IMR-90 (cell line): ENCODE measurements around the gene PAM. TPM values are rescaled to one million over a fixed set of nuclear protein-coding genes. Genes with fewer than 3 reads are reported as not detected.
A peak's percentile ranks its signal among the peaks of the same experiment; 100 is the strongest.

ENCODE experiments used
- ATAC-seq: fragments of 200-7000 bp; cut with Tn5 transposase; 2 replicates; pipeline ENCODE4 v1.9.1; 2020; ENCODE audit warnings: low read depth, mild to moderate bottlenecking, moderate library complexity
- BruUV-seq: library from RNA; stranded (reverse); fragments of 400-500 nt; replicated peaks from 2 replicates; lab custom pipeline; 2021; lab: Mats Ljungman, UMichigan
- CTCF ChIA-PET: fragments of 300-600 bp; formaldehyde crosslinking; extraction: SDS; loops from one replicate; lab custom pipeline; 2021; ENCODE audit warnings: antibody characterized with exemption; lab: Yijun Ruan, JAX
- POLR2A ChIA-PET: fragments of 300-600 bp; sonication (Branson Sonifier 250); formaldehyde crosslinking; loops from one replicate; lab custom pipeline; 2022; ENCODE audit warnings: antibody characterized with exemption; ENCODE audit not compliant: unreplicated experiment; lab: Charles Lee
- DNase-seq: peaks from one replicate; pipeline ENCODE4 v3.0.0; 2013
- H2AFZ ChIP-seq: replicated peaks from 2 replicates; pipeline ENCODE3; 2013; ENCODE audit warnings: low read length, mild to moderate bottlenecking; ENCODE audit not compliant: poor library complexity
- H2AK5ac ChIP-seq: 2 replicates; pipeline ENCODE4 v1.6.1; 2013; ENCODE audit warnings: low read depth, low read length, inconsistent platforms
- H2AK9ac ChIP-seq: replicated peaks from 2 replicates; pipeline ENCODE3; 2013; ENCODE audit warnings: mild to moderate bottlenecking, low read depth, low read length, moderate library complexity; ENCODE audit not compliant: poor library complexity
- H2BK120ac ChIP-seq: 2 replicates; pipeline ENCODE4 v1.6.1; 2013; ENCODE audit warnings: low read depth, low read length, inconsistent platforms
- H2BK15ac ChIP-seq: 3 replicates; pipeline ENCODE4 v1.6.1; 2013; ENCODE audit warnings: low read depth, low read length, inconsistent platforms
- H2BK20ac ChIP-seq: 2 replicates; pipeline ENCODE4 v1.6.1; 2013; ENCODE audit warnings: low read depth, mild to moderate bottlenecking, inconsistent platforms, low read length, moderate library complexity
- H2BK5ac ChIP-seq: 2 replicates; pipeline ENCODE4 v1.6.1; 2013; ENCODE audit warnings: mild to moderate bottlenecking, low read depth, low read length, inconsistent platforms; ENCODE audit not compliant: poor library complexity, severe bottlenecking
- H3K14ac ChIP-seq: replicated peaks from 2 replicates; pipeline ENCODE4 v1.6.1; 2013; ENCODE audit warnings: low read depth, low read length, inconsistent platforms
- H3K18ac ChIP-seq: 2 replicates; pipeline ENCODE4 v1.6.1; 2013; ENCODE audit warnings: low read depth, low read length, control low read depth
- H3K23ac ChIP-seq: 2 replicates; pipeline ENCODE4 v1.6.1; 2013; ENCODE audit warnings: low read depth, low read length, inconsistent platforms
- H3K27ac ChIP-seq: 2 replicates; pipeline ENCODE4 v1.5.1; 2013; ENCODE audit warnings: mild to moderate bottlenecking, control low read depth, low read length; ENCODE audit not compliant: insufficient read depth
- H3K27me3 ChIP-seq: 2 replicates; pipeline ENCODE4 v1.6.1; 2013; ENCODE audit warnings: low read length; ENCODE audit not compliant: control insufficient read depth, insufficient read depth
- H3K36me3 ChIP-seq: 2 replicates; pipeline ENCODE4 v1.6.1; 2013; ENCODE audit warnings: low read length, mixed read lengths; ENCODE audit not compliant: control insufficient read depth, insufficient read depth
- H3K4ac ChIP-seq: 2 replicates; pipeline ENCODE4 v1.6.1; 2013; ENCODE audit warnings: low read depth, low read length, inconsistent platforms
- H3K4me1 ChIP-seq: 2 replicates; pipeline ENCODE4 v1.6.1; 2013; ENCODE audit warnings: low read length, mixed read lengths; ENCODE audit not compliant: control insufficient read depth, insufficient read depth
- H3K4me2 ChIP-seq: 2 replicates; pipeline ENCODE4 v1.6.1; 2013; ENCODE audit warnings: low read depth, mild to moderate bottlenecking, control low read depth, low read length, moderate library complexity
- H3K4me3 ChIP-seq: 2 replicates; pipeline ENCODE4 v1.5.1; 2013; ENCODE audit warnings: low read depth, mild to moderate bottlenecking, control low read depth, low read length, moderate library complexity; ENCODE audit not compliant: insufficient read depth
- H3K56ac ChIP-seq: 2 replicates; pipeline ENCODE4 v1.6.1; 2013; ENCODE audit warnings: low read length, inconsistent platforms; ENCODE audit not compliant: insufficient read depth; ENCODE audit errors: extremely low read depth
- H3K79me1 ChIP-seq, 2 experiments: 2 replicates each; pipeline ENCODE4 v1.6.1; 2013; ENCODE audit warnings: low read length in 2 of 2, inconsistent platforms in 1 of 2, low read depth in 1 of 2
- H3K9ac ChIP-seq: 2 replicates; pipeline ENCODE4 v1.6.1; 2013; ENCODE audit warnings: low read depth, low read length, control low read depth
- H3K9me1 ChIP-seq: 2 replicates; pipeline ENCODE4 v1.6.1; 2013; ENCODE audit warnings: low read length, inconsistent platforms; ENCODE audit not compliant: insufficient read depth
- H3K9me3 ChIP-seq: 2 replicates; pipeline ENCODE4 v1.6.1; 2013; ENCODE audit warnings: low read length; ENCODE audit not compliant: control insufficient read depth, insufficient read depth
- H4K20me1 ChIP-seq: 2 replicates; pipeline ENCODE4 v1.6.1; 2013; ENCODE audit warnings: low read length, inconsistent platforms; ENCODE audit not compliant: insufficient read depth
- H4K5ac ChIP-seq: 2 replicates; pipeline ENCODE4 v1.6.1; 2013; ENCODE audit warnings: mild to moderate bottlenecking, low read depth, low read length, control low read depth
- H4K8ac ChIP-seq, 2 experiments: 2 replicates each; pipeline ENCODE4 v1.6.1; 2013; ENCODE audit warnings: low read depth in 2 of 2, low read length in 2 of 2, control low read depth in 1 of 2, inconsistent platforms in 1 of 2
- H4K91ac ChIP-seq: 2 replicates; pipeline ENCODE4 v1.6.1; 2013; ENCODE audit warnings: low read depth, low read length, inconsistent platforms; ENCODE audit not compliant: insufficient read depth
- CEBPB ChIP-seq: IDR thresholded peaks from 2 replicates; pipeline ENCODE4 v1.6.1; 2012; ENCODE audit warnings: low read depth, low read length, improper control_type of control experiment
- CHD1 ChIP-seq: IDR thresholded peaks from 2 replicates; pipeline ENCODE4 v1.6.1; 2012; ENCODE audit warnings: low read depth, low read length, improper control_type of control experiment
- WGBS, 2 experiments: methylation state at CpG; one replicate each; pipeline versions ENCODE4 v1.1.5 to v1.1.7; 2013; ENCODE audit warnings: missing lambda C conversion rate in 2 of 2; ENCODE audit not compliant: insufficient read length in 1 of 2; ENCODE audit errors: extremely low coverage in 2 of 2; 5-methylcytosine and 5-hydroxymethylcytosine counted together
- dilution Hi-C: fragments of 300-500 bp; cut with HindIII; formaldehyde crosslinking; loops from one replicate; pipeline ENCODE4 v1.14.3; 2018; ENCODE audit warnings: low sequenced_read_pairs; ENCODE audit not compliant: unreplicated experiment
- in situ Hi-C: fragments of 300-500 bp; cut with MboI; formaldehyde crosslinking; loops from 3 replicates; pipeline ENCODE4 v1.14.3; 2019; ENCODE audit warnings: low sequenced_read_pairs, inconsistent platforms, mixed read lengths
- intact Hi-C: fragments of 100-400 bp; cut with micrococcal nuclease; formaldehyde crosslinking; loops from 2 replicates; pipeline ENCODE4 v1.10.0; 2022
- polyA plus RNA-seq, 3 experiments: library from polyadenylated mRNA; depleted of rRNA; stranded (reverse); fragments of >200 nt; gene quantifications; 2 replicates each; pipeline ENCODE4 v1.2.3, GENCODE V29; 2012; ENCODE audit warnings: low replicate concordance in 1 of 3
- total RNA-seq: library from RNA; depleted of rRNA; stranded (reverse); fragments of >200 nt; gene quantifications from 2 replicates; pipeline ENCODE4 v1.2.3, GENCODE V29; 2012

PAM gene
- total and polyA plus RNA-seq, 2 of the 4 experiments (the other 2 are of a cell fraction): 115 to 179 TPM

- Histone ChIP-seq H3K4me2 (peak overlapping the region; percentile 84), H2AK9ac (no peak overlapping the region), H3K18ac (peak overlapping the region; percentile 75), H2AK5ac (no peak overlapping the region), H3K27ac (peak overlapping the region; percentile 79), H3K4me1 (peaks cover 2% of the 10 kb centered on the region), H3K9me1 (peaks cover 5% of the 10 kb centered on the region; the same call in 1 of the 2 replicates), H4K20me1 (no peaks in the 10 kb centered on the region), H3K36me3 (peaks cover 4% of the 10 kb centered on the region), H3K27me3 (no peaks in the 10 kb centered on the region), H2BK120ac (peak overlapping the region; percentile 69; the same call in 1 of the 2 replicates), H2BK20ac (0 out of 2 replicates have a peak overlapping the region, but pooled peaks have one; percentile 47), H2BK5ac (peak overlapping the region; percentile 72), H3K9ac (peak overlapping the region; percentile 71), H4K91ac (peak overlapping the region; percentile 33; the same call in 1 of the 2 replicates), H4K5ac (peak overlapping the region; percentile 6; the same call in 1 of the 2 replicates), H3K4ac (peak overlapping the region; percentile 58; the same call in 1 of the 2 replicates), H4K8ac (peak overlapping the region in 1 of 2 experiments; percentile 23; a peak in 2 of 4 replicates), H3K4me3 (peak overlapping the region; percentile 56), H3K56ac (no peak overlapping the region), H3K23ac (peak overlapping the region; percentile 66), H3K9me3 (no peaks in the 10 kb centered on the region), H3K79me1 (peaks cover 19 to 30% of the 10 kb centered on the region in 2 experiments; a peak in 3 of 4 replicates), H2BK15ac (no peak overlapping the region), H2AFZ (peak overlapping the region; percentile 84), H3K14ac (peak overlapping the region; percentile 27; the same call in 1 of the 2 replicates)
- TF ChIP-seq CHD1 (no peak), CEBPB (peak; percentile 26; the same call in 1 of the 2 replicates)
- dilution Hi-C loops (no loop called here), in situ Hi-C loops (no loop called here), intact Hi-C loops (loop anchor here (5.0 kb wide), 4 partner anchors 107 to 183 kb away; partner anchors contain the start of gene PAM)
- ATAC-seq: peak; percentile 21
- POLR2A ChIA-PET: interaction anchor here (0.5 kb wide), 1 partner anchor 41 kb away, joined by 3 read pairs; no protein-coding TSS in a partner anchor
- DNase-seq: peak; percentile 41
- BruUV-seq: no TSS peak
- WGBS, 2 experiments: no CpG with 5 or more reads among the region's 3 CpGs
- CTCF ChIA-PET: interaction anchor here (0.9 kb wide), 1 partner anchor 10 kb away, joined by 5 read pairs; no protein-coding TSS in a partner anchor
Measured at GRCh38 chr5:102865171-102865509, 110.0 kb downstream of the PAM start.
